PC-3 (cell line): ENCODE data around the gene NCKIPSD. TPM values are rescaled to one million over a fixed set of nuclear protein-coding genes. Genes with fewer than 3 reads are reported as not detected.

Source experiments
- ATAC-seq: fragments of 200-7000 bp; cut with Tn5 transposase; 2 replicates; pipeline ENCODE4 v1.9.1; 2020; ENCODE audit warnings: mild to moderate bottlenecking, moderate library complexity
- BruUV-seq: library from RNA; stranded (reverse); fragments of 400-500 nt; replicated peaks from 2 replicates; lab custom pipeline; 2021; lab: Mats Ljungman, UMichigan
- CTCF ChIA-PET: fragments of 300-600 bp; sonication (Branson Sonifier 250); formaldehyde crosslinking; loops from one replicate; lab custom pipeline; 2022; ENCODE audit warnings: antibody characterized with exemption; lab: Charles Lee
- POLR2A ChIA-PET: fragments of 300-600 bp; sonication (Branson Sonifier 250); formaldehyde crosslinking; loops from one replicate; lab custom pipeline; 2022; ENCODE audit warnings: antibody characterized with exemption; ENCODE audit not compliant: unreplicated experiment; lab: Charles Lee
- DNase-seq: peaks from one replicate; pipeline ENCODE4 v3.0.0-alpha.2; 2015
- H2AFZ ChIP-seq: fragments of 300-600 bp; sonication (generic); 2 replicates; pipeline ENCODE4 v1.6.0; 2016; ENCODE audit warnings: antibody characterized with exemption, low read length
- H3F3A ChIP-seq: fragments of 300-600 bp; sonication (generic); one replicate; pipeline ENCODE4 v1.6.0; 2017; ENCODE audit warnings: antibody characterized with exemption, low read length, control low read depth, mild to moderate bottlenecking; ENCODE audit not compliant: unreplicated experiment
- H3K27ac ChIP-seq: fragments of 300-600 bp; sonication (generic); 2 replicates; pipeline ENCODE4 v1.5.1; 2016; ENCODE audit warnings: mild to moderate bottlenecking, low read length
- H3K27me3 ChIP-seq: fragments of 300-600 bp; sonication (generic); 2 replicates; pipeline ENCODE4 v1.6.1; 2016; ENCODE audit warnings: low read length, mixed read lengths
- H3K36me3 ChIP-seq: fragments of 300-600 bp; sonication (generic); 2 replicates; pipeline ENCODE4 v1.6.1; 2016; ENCODE audit warnings: low read depth, mixed run types, low read length, mixed read lengths
- H3K4me1 ChIP-seq: fragments of 300-600 bp; sonication (generic); 2 replicates; pipeline ENCODE4 v1.5.1; 2016; ENCODE audit warnings: low read length; ENCODE audit not compliant: insufficient read depth
- H3K4me2 ChIP-seq: fragments of 300-600 bp; sonication (generic); 2 replicates; pipeline ENCODE4 v1.6.0; 2016; ENCODE audit warnings: low read length
- H3K4me3 ChIP-seq: fragments of 300-600 bp; sonication (generic); 2 replicates; pipeline ENCODE4 v1.5.1; 2016; ENCODE audit warnings: mild to moderate bottlenecking, low read length, mixed read lengths
- H3K79me2 ChIP-seq: fragments of 300-600 bp; sonication (generic); 2 replicates; pipeline ENCODE4 v1.6.1; 2017; ENCODE audit warnings: low read length, mixed read lengths
- H3K9ac ChIP-seq: fragments of 300-600 bp; sonication (generic); 2 replicates; pipeline ENCODE4 v1.6.0; 2016; ENCODE audit warnings: mild to moderate bottlenecking, low read length
- H3K9me2 ChIP-seq: fragments of 300-600 bp; sonication (generic); replicated peaks from 2 replicates; pipeline ENCODE4 v1.6.1; 2016; ENCODE audit warnings: mixed run types, low read length, mixed read lengths
- H3K9me3 ChIP-seq: fragments of 300-600 bp; sonication (generic); 2 replicates; pipeline ENCODE4 v1.6.1; 2016; ENCODE audit warnings: low read length, mixed read lengths
- H4K20me1 ChIP-seq: fragments of 300-600 bp; sonication (generic); 2 replicates; pipeline ENCODE4 v1.6.1; 2016; ENCODE audit warnings: low read length, mixed read lengths
- CTCF ChIP-seq: fragments of 300-600 bp; sonication (generic); conservative IDR thresholded peaks from 2 replicates; pipeline ENCODE4 v1.5.1; 2017; ENCODE audit warnings: antibody characterized with exemption, low read depth, mild to moderate bottlenecking, low read length
- EZH2 ChIP-seq: fragments of 300-600 bp; sonication (generic); IDR thresholded peaks from one replicate; pipeline ENCODE4 v1.6.1; 2017; ENCODE audit warnings: antibody characterized with exemption, mild to moderate bottlenecking, low read length; ENCODE audit not compliant: unreplicated experiment
- EZH2phosphoT487 ChIP-seq: fragments of 300-600 bp; sonication (generic); IDR thresholded peaks from 2 replicates; pipeline ENCODE4 v1.6.1; 2018; ENCODE audit warnings: mild to moderate bottlenecking, antibody characterized with exemption, low read length, borderline replicate concordance
- intact Hi-C: fragments of 100-400 bp; cut with micrococcal nuclease; formaldehyde crosslinking; loops from 2 replicates; pipeline ENCODE4 v1.9.0; 2023
- total RNA-seq: library from RNA; depleted of rRNA; stranded (reverse); fragments of >200 nt; gene quantifications from 2 replicates; pipeline ENCODE4 v1.2.3, GENCODE V29; 2014

The NCKIPSD gene
- total RNA-seq, 1 experiment from 2014 or later: 66.8 TPM

- Histone ChIP-seq H3K9me2 (no peaks in the 10 kb centered on the region), H3K27me3 (no peaks in the 10 kb centered on the region), H3F3A (no peaks in the 10 kb centered on the region), H4K20me1 (no peaks in the 10 kb centered on the region), H3K79me2 (no peaks in the 10 kb centered on the region), H3K36me3 (no peaks in the 10 kb centered on the region), H3K4me2 (no peak overlapping the region), H3K4me3 (no peak overlapping the region), H2AFZ (no peak overlapping the region), H3K27ac (no peak overlapping the region), H3K9me3 (no peaks in the 10 kb centered on the region), H3K9ac (no peak overlapping the region), H3K4me1 (no peaks in the 10 kb centered on the region)
- no peak for TF ChIP-seq EZH2
- TF ChIP-seq EZH2phosphoT487: no peak
- TF ChIP-seq CTCF: no peak
- DNase-seq: no peak
- ChIA-PET CTCF (no interaction called here), POLR2A (no interaction called here)
- no peak for ATAC-seq
- intact Hi-C loops: no loop called here
- no TSS peak for BruUV-seq
Measured at GRCh38 chr3:48650723-48651122, 35.0 kb downstream of the NCKIPSD start.

- H3K27me3 ChIP-seq: no peaks in the 10 kb centered on the region
- no peaks in the 10 kb centered on the region for H3K36me3 ChIP-seq
- no peaks in the 10 kb centered on the region for H3K9me2 ChIP-seq
- ATAC-seq (no peak), DNase-seq (no peak)
- TF ChIP-seq EZH2phosphoT487 (no peak), EZH2 (no peak), CTCF (no peak)
- no peaks in the 10 kb centered on the region for H4K20me1 ChIP-seq
- no peaks in the 10 kb centered on the region for H3F3A ChIP-seq
- no peak overlapping the region for H3K27ac ChIP-seq
- H2AFZ ChIP-seq: no peak overlapping the region
- no peak overlapping the region for H3K4me3 ChIP-seq
- H3K9me3 ChIP-seq: no peaks in the 10 kb centered on the region
- H3K79me2 ChIP-seq: no peaks in the 10 kb centered on the region
- CTCF ChIA-PET: no interaction called here
- H3K9ac ChIP-seq: no peak overlapping the region
- H3K4me2 ChIP-seq: no peak overlapping the region
- POLR2A ChIA-PET: no interaction called here
- no TSS peak for BruUV-seq
- H3K4me1 ChIP-seq: no peaks in the 10 kb centered on the region
- intact Hi-C loops: no loop called here
Measured at GRCh38 chr3:48648188-48648850, 37.4 kb downstream of the NCKIPSD start.

GRCh38 chr3:48647714-48648113 is 38.0 kb downstream of the NCKIPSD start:
- Histone ChIP-seq H3K36me3 (no peaks in the 10 kb centered on the region), H3K27ac (no peak overlapping the region), H3K79me2 (no peaks in the 10 kb centered on the region), H2AFZ (no peak overlapping the region), H3K4me2 (no peak overlapping the region), H3K9me2 (no peaks in the 10 kb centered on the region), H3F3A (no peaks in the 10 kb centered on the region), H3K9me3 (no peaks in the 10 kb centered on the region), H3K27me3 (no peaks in the 10 kb centered on the region), H3K4me3 (no peak overlapping the region), H3K9ac (no peak overlapping the region), H3K4me1 (no peaks in the 10 kb centered on the region), H4K20me1 (no peaks in the 10 kb centered on the region)
- DNase-seq (no peak), ATAC-seq (no peak)
- intact Hi-C loops: no loop called here
- no TSS peak for BruUV-seq
- ChIA-PET CTCF (no interaction called here), POLR2A (interaction anchor here (0.5 kb wide), 1 partner anchor 88 kb away, joined by 8 read pairs; no protein-coding TSS in a partner anchor)
- TF ChIP-seq EZH2: no peak
- no peak for TF ChIP-seq CTCF
- no peak for TF ChIP-seq EZH2phosphoT487
